HG03045 (cell line): Measurements from ENCODE around the gene BDH2.

ENCODE experiments used
- ATAC-seq: cut with Tn5 transposase; IDR thresholded peaks from one replicate; pipeline ENCODE4 v1.9.1; 2021; ENCODE audit warnings: mild to moderate bottlenecking, moderate library complexity; ENCODE audit not compliant: unreplicated experiment

BDH2 gene

GRCh38 chr4:103029300-103029699 lies 70.3 kb downstream of the BDH2 start:
- no peak for ATAC-seq
